Activated CD4-positive, alpha-beta T cell treated with anti-CD3 and anti-CD28 coated beads, Interleukin-2, amount 50 U/mL, for 48 hours (primary cell): Measurements from ENCODE around the gene CENPB.

ENCODE experiments used
- DNase-seq, 2 experiments: peaks; one replicate each; pipeline ENCODE4 v3.0.0-alpha.2; 2020

Gene CENPB

GRCh38 chr20:3748073-3748472, 38.5 kb downstream of the CENPB start:
- DNase-seq: no peak

- no peak for DNase-seq
These were observed 39.1 kb downstream of the CENPB start for GRCh38 chr20:3747471-3747870.

GRCh38 chr20:3745686-3746173, 40.8 kb downstream of the CENPB start:
- DNase-seq: no peak

GRCh38 chr20:3744806-3745685, 41.5 kb downstream of the CENPB start:
- peak; percentile 75 to 76 for DNase-seq

- DNase-seq: no peak
These were observed 42.5 kb downstream of the CENPB start for GRCh38 chr20:3744037-3744436.

GRCh38 chr20:3743251-3743650, 43.3 kb downstream of the CENPB start:
- no peak for DNase-seq

- no peak for DNase-seq
These were observed 44.6 kb downstream of the CENPB start for GRCh38 chr20:3741836-3742458.

GRCh38 chr20:3740615-3741301, 45.8 kb downstream of the CENPB start:
- DNase-seq: no peak

GRCh38 chr20:3739926-3740451, 46.6 kb downstream of the CENPB start:
- no peak for DNase-seq

- no peak for DNase-seq
These were observed 47.2 kb downstream of the CENPB start for GRCh38 chr20:3739054-3739925.

GRCh38 chr20:3738111-3739053, 48.2 kb downstream of the CENPB start:
- no peak for DNase-seq

GRCh38 chr20:3735768-3736167, 50.8 kb downstream of the CENPB start:
- no peak for DNase-seq

- DNase-seq: no peak
These were observed 52.3 kb downstream of the CENPB start for GRCh38 chr20:3734111-3734843.
